GM21619 (cell line): ENCODE data around the gene S100A14.

ENCODE experiments used
- ATAC-seq: cut with Tn5 transposase; IDR thresholded peaks from one replicate; pipeline ENCODE4 v1.9.1; 2021; ENCODE audit not compliant: unreplicated experiment

S100A14 gene

GRCh38 chr1:153566414-153567371, 49.4 kb downstream of the S100A14 start:
- ATAC-seq = peak; percentile 47

- ATAC-seq = peak; percentile 44
Observed at GRCh38 chr1:153565529-153566374, 50.4 kb downstream of the S100A14 start, which contains the start of gene S100A2. Gene S100A2, minus strand, starts transcription at chr1:153565844. Its CDS starts 1,967 bp downstream, at chr1:153563877.
